IMR-90 (cell line): Measurements from ENCODE around the gene DOCK6.

Experiments used
- CEBPB ChIP-seq: IDR thresholded peaks from 2 replicates; pipeline ENCODE4 v1.6.1; 2012; ENCODE audit warnings: low read depth, low read length, improper control_type of control experiment
- POLR2A ChIP-seq: IDR thresholded peaks from 2 replicates; pipeline ENCODE4 v1.6.1; 2012; ENCODE audit warnings: mild to moderate bottlenecking, low read depth, low read length
- RAD21 ChIP-seq: IDR thresholded peaks from 2 replicates; pipeline ENCODE4 v1.6.1; 2012; ENCODE audit warnings: low read length, improper control_type of control experiment
- SMC3 ChIP-seq: fragments of 150-350 bp; IDR thresholded peaks from 2 replicates; pipeline ENCODE4 v1.6.1; 2016; ENCODE audit warnings: low read depth, mild to moderate bottlenecking, antibody characterized with exemption, low read length, moderate library complexity

DNA sequence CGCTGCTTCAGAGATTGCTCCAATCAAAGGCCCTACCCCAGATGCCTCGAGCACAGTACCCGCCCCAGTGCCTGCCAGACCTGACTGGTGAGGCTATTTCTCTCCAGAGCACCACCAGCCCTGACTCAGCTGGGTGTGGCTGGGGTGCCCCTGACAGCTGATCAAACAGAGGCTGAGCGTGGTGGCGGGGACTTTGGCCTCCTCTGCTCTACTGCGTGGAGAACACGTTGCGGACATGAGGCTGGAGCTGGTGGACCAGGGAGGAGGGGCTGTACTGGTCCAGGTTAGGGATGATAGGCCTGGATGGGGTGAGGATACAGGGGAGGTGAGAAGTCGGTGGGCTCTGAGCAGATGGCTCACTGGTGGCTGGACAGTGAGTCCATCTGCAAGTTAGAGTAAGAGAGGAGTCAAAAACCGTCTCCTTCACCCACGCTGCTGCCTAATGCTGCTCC is 3.5 kb upstream of the DOCK6 start:
- TF ChIP-seq RAD21 (no peak), POLR2A (no peak), CEBPB (no peak), SMC3 (no peak)
